PFSK-1 (cell line): ENCODE results near the gene ITGB8.

ENCODE experiments used
- FOXP2 ChIP-seq: optimal IDR thresholded peaks from 2 replicates; pipeline ENCODE3; 2011; ENCODE audit warnings: borderline replicate concordance, control low read depth, inconsistent platforms; ENCODE audit not compliant: insufficient read depth; ENCODE audit errors: extremely low read length, extremely low read depth
- POLR2AphosphoS5 ChIP-seq: IDR thresholded peaks from 2 replicates; pipeline ENCODE4 v1.6.1; 2012; ENCODE audit warnings: low read depth, mild to moderate bottlenecking, control low read depth, low read length, moderate library complexity
- SIN3A ChIP-seq: IDR thresholded peaks from 2 replicates; pipeline ENCODE4 v1.6.1; 2012; ENCODE audit warnings: mild to moderate bottlenecking, low read length, moderate library complexity, borderline replicate concordance; ENCODE audit not compliant: insufficient read depth
- TAF1 ChIP-seq: IDR thresholded peaks from 2 replicates; pipeline ENCODE4 v1.6.1; 2012; ENCODE audit warnings: low read length, control low read depth, borderline replicate concordance; ENCODE audit not compliant: insufficient read depth
- TF ChIP-seq, protein P1 (sequence below), 2 experiments: IDR thresholded peaks; 2 replicates each; pipeline versions ENCODE4 v1.6.1 to v1.8.0; 2011 to 2012; ENCODE audit warnings: low read depth in 2 of 2, low read length in 2 of 2, control low read depth in 1 of 2, inconsistent platforms in 1 of 2, mild to moderate bottlenecking in 1 of 2, moderate library complexity in 1 of 2; ENCODE audit not compliant: insufficient read depth in 1 of 2

ITGB8 gene

GRCh38 chr7:20328692-20329091, 2.0 kb upstream of the ITGB8 start:
- TF ChIP-seq TAF1 (no peak), SIN3A (no peak), FOXP2 (no peak), POLR2AphosphoS5 (no peak)
- TF ChIP-seq, protein P1, sequence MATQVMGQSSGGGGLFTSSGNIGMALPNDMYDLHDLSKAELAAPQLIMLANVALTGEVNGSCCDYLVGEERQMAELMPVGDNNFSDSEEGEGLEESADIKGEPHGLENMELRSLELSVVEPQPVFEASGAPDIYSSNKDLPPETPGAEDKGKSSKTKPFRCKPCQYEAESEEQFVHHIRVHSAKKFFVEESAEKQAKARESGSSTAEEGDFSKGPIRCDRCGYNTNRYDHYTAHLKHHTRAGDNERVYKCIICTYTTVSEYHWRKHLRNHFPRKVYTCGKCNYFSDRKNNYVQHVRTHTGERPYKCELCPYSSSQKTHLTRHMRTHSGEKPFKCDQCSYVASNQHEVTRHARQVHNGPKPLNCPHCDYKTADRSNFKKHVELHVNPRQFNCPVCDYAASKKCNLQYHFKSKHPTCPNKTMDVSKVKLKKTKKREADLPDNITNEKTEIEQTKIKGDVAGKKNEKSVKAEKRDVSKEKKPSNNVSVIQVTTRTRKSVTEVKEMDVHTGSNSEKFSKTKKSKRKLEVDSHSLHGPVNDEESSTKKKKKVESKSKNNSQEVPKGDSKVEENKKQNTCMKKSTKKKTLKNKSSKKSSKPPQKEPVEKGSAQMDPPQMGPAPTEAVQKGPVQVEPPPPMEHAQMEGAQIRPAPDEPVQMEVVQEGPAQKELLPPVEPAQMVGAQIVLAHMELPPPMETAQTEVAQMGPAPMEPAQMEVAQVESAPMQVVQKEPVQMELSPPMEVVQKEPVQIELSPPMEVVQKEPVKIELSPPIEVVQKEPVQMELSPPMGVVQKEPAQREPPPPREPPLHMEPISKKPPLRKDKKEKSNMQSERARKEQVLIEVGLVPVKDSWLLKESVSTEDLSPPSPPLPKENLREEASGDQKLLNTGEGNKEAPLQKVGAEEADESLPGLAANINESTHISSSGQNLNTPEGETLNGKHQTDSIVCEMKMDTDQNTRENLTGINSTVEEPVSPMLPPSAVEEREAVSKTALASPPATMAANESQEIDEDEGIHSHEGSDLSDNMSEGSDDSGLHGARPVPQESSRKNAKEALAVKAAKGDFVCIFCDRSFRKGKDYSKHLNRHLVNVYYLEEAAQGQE (IDR thresholded peaks at IDR 0.05; ENCODE audit: insufficient read depth in 1 of 2, low read depth in 2 of 2, low read length in 2 of 2) = no peak

DNA sequence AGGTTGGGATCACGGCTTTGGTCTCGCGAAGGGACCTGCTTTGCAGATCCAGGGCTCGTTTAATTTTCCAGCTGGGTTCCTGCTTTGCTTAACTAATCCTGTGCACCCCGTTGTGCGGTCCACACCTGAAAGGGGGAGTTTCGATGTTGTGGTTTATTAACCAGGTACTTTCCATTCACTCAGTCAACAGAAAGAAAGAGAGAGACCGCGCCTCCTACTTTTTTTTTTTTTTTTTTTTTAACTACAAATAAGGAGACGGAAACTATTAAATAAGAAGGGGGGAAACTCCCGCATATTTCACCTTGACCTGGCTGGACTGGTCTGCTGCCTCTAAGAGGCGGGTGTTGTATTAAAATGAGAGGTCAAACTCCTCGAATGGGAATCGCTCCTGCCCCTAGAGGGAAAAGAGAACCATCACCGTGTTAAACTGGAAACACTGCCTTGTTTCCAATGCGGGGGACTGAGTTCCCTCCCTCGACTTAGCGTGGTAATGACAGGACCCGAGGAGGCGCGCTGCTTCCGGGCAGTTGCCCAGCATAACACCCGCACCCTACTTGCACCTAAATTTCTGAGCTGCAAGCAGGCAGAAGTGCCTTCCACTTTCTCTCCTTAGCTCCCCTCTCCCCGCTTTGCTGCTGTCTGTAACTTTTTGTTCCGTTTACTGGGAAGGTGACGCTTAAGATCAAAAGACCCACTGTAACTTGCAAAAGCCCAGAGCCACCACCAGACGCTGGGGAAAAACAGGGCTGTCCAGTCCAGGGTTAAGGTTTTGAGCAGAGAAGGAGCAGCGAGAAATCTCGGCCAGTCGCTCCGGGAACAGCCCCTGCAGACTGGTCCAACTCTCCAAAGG, 1.1 kb upstream of the ITGB8 start:
- TF ChIP-seq SIN3A (no peak), FOXP2 (no peak), TAF1 (no peak), POLR2AphosphoS5 (no peak)
- TF ChIP-seq, protein P1 (IDR thresholded peaks at IDR 0.05; ENCODE audit: insufficient read depth in 1 of 2, low read depth in 2 of 2, low read length in 2 of 2) = no peak

DNA sequence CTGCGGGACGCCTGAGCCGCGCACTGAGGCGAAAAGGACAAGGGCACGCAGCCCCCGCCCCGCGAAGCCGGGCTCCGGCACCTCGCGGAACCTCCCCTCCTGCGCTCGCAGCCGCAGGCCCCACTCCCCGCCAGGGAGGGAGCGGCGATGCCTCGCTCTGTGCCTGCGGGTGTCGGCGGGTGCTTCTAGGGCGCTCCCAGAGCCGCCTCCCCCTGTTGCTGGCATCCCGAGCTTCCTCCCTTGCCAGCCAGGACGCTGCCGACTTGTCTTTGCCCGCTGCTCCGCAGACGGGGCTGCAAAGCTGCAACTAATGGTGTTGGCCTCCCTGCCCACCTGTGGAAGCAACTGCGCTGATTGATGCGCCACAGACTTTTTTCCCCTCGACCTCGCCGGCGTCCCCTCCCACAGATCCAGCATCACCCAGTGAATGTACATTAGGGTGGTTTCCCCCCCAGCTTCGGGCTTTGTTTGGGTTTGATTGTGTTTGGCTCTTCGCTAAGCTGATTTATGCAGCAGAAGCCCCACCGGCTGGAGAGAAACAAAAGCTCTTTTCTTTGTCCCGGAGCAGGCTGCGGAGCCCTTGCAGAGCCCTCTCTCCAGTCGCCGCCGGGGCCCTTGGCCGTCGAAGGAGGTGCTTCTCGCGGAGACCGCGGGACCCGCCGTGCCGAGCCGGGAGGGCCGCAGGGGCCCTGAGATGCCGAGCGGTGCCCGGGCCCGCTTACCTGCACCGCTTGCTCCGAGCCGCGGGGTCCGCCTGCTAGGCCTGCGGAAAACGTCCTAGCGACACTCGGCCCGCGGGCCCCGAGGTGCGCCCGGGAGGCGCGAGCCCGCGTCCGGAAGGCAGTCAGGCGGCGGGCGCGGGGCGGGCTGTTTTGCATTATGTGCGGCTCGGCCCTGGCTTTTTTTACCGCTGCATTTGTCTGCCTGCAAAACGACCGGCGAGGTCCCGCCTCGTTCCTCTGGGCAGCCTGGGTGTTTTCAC, 519 bp downstream of the ITGB8 start:
- no peak for TF ChIP-seq POLR2AphosphoS5
- TF ChIP-seq, protein P1 (IDR thresholded peaks at IDR 0.05; ENCODE audit: insufficient read depth in 1 of 2, low read depth in 2 of 2, low read length in 2 of 2) = no peak
- no peak for TF ChIP-seq TAF1
- no peak for TF ChIP-seq FOXP2
- TF ChIP-seq SIN3A = no peak

DNA sequence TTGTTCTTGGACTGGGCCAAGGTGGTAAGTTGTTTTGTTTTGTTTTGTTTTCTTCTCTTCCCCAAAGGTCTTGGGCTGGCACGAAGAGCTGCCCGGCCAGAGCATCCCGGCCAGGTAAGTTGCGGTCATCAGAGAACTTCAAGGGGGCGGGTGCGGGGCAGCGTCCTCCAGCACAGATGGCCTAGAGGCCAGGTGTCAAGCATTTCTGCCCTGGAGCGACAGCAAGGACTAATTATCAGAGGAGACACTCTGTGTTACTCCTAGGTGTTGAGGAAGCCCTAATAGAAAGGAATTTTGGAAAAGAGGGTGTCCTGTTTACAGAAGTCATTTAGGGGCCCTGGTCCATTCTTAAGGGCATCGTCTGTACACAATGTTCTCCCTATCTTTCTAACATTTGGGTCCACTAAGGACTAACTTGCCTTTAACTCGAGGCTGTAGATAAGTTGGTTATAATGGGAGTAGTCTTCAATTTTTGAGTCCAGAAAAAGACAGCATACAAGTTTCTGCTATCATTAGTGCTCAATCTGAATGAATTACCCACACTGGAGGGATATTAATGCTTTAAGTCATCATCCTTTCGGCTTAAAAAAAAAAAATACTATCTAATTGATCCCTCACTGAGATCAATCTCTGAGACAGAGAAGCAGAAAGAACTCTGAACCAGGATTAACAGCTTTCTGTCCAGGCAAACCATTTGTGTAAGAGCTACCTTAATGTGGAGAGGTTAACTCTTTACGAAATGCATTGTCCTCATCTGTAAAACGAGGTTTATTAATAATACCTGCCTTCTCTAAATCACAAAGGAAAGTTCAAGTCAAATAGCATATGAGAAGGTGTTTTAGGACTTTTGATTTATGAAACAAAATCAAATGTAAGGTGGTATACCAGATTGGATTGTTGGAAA, 1.5 kb downstream of the ITGB8 start:
- TF ChIP-seq TAF1 = no peak
- no peak for TF ChIP-seq SIN3A
- TF ChIP-seq FOXP2 = no peak
- TF ChIP-seq, protein P1 (IDR thresholded peaks at IDR 0.05; ENCODE audit: insufficient read depth in 1 of 2, low read depth in 2 of 2, low read length in 2 of 2) = no peak
- TF ChIP-seq POLR2AphosphoS5 = no peak
